Astrocyte of the cerebellum (primary cell): ENCODE results near the gene C1QTNF6.
A peak's percentile ranks its signal among the peaks of the same experiment; 100 is the strongest.

ENCODE experiments used
- DNase-seq: peaks from one replicate; pipeline ENCODE4 v3.0.0-alpha.2; 2011; ENCODE audit warnings: low read depth
- H3K4me3 ChIP-seq: 2 replicates; pipeline ENCODE4 v1.5.1; 2011; ENCODE audit warnings: mild to moderate bottlenecking, low read depth, low read length, moderate library complexity
- in situ Hi-C: cut with HindIII; loops from 2 replicates; pipeline ENCODE4 v1.10.0; 2017; ENCODE audit warnings: low sequenced_read_pairs
- TF ChIP-seq, protein P1 (sequence below): IDR thresholded peaks from 2 replicates; pipeline ENCODE4 v1.5.1; 2012; ENCODE audit warnings: low read length, low read depth, moderate library complexity, mild to moderate bottlenecking; ENCODE audit errors: missing control alignments

The C1QTNF6 gene

DNA sequence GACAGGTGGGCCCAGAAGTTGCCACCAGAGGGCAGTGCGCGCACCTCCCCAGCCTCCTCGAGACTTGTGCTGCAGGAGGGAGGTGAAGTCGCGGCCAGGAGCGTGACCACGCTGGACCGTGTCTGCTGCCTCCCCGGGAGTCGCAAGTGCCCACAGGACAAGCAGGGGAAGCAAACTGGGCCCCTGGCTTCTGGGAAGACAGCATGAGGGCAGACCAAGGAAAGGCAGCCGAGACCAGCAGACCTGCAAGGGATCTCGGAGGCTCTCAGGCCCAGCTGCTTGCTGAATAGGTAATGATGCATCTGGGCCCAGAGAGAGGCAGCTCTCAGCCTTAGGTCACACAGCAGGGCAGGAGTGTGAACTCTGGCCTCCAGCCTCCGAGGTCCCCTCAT lies 21.4 kb downstream of the C1QTNF6 start:
- in situ Hi-C loops: no loop called here
- DNase-seq: peak; percentile 33
- TF ChIP-seq, protein P1, sequence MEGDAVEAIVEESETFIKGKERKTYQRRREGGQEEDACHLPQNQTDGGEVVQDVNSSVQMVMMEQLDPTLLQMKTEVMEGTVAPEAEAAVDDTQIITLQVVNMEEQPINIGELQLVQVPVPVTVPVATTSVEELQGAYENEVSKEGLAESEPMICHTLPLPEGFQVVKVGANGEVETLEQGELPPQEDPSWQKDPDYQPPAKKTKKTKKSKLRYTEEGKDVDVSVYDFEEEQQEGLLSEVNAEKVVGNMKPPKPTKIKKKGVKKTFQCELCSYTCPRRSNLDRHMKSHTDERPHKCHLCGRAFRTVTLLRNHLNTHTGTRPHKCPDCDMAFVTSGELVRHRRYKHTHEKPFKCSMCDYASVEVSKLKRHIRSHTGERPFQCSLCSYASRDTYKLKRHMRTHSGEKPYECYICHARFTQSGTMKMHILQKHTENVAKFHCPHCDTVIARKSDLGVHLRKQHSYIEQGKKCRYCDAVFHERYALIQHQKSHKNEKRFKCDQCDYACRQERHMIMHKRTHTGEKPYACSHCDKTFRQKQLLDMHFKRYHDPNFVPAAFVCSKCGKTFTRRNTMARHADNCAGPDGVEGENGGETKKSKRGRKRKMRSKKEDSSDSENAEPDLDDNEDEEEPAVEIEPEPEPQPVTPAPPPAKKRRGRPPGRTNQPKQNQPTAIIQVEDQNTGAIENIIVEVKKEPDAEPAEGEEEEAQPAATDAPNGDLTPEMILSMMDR: peak; percentile 92
- H3K4me3 ChIP-seq: no peak overlapping the region

DNA sequence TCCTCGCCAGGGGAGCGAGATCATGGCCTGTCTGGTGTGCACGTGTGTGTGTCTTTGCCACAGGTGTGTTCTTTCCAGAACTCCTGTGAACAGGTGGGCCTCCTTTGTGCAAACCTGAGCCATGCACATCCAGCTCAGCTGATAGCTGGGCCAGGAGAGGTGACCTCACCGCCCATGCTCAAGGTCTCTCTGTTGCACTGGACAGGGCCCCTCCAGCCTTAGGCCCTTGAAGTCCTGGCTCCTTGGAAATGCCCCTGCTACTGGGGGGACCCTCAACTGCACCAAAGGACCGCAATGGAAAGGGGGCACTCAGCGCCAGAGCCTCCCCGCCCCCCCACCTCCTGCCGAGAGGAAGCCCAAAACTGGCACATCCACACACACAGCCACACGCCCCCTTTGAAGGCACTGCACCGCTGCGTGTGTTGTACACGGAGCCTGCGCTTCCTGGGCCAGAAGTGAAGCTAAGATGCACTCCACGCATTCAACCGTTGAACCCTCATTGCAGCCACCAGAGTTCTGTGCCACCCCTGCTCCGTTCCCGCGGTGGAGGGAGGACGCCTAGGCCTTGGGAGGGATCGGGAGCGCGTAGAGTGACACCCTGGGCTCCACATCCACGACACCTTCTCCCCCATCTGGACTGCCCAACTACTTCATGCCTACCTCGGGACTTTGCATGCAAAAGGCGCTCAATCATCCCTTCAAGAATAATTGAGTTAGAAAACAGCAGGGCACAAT lies 21.9 kb downstream of the C1QTNF6 start:
- in situ Hi-C loops: no loop called here
- no peak overlapping the region for H3K4me3 ChIP-seq
- TF ChIP-seq, protein P1: no peak
- DNase-seq: no peak

DNA sequence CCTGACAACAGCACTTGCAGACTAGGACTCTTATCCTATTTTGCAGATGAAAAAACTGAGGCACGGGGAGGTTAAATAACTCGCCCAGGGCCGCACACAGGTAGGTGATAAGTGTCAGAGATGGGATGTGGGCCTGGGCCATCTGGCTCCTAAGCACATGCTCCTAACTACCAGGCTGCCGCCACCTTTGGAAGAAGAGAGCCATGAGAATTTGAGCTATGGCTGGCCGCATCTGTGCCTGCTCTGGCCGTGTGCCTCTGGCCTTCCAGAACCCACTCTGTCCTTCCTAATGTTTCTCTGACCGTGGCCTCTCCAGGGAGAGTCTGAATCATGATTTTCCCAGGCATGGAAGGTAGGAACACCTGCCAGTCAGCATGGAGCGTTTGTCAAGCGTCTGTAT lies 23.0 kb downstream of the C1QTNF6 start:
- TF ChIP-seq, protein P1: no peak
- no peak overlapping the region for H3K4me3 ChIP-seq
- DNase-seq: no peak
- in situ Hi-C loops: no loop called here

DNA sequence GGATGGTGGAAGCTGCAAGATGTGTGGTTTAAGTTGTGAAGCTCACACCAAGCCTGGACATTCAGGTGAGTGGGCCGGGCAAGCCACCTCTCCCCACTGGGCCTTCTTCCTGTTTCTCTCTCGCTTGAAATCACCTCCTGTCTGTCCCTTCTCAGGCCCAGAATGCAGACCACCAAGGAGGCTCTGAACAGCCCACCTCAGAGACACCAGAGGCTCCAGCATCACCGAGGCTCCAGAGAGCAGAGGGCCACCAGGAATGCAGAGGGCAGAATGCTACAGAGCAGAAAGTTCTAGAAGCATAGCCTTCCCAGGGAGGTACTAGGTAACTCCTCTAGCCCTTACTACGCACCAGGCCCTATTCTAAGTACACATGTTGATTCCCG lies 23.6 kb downstream of the C1QTNF6 start:
- TF ChIP-seq, protein P1: no peak
- DNase-seq: no peak
- in situ Hi-C loops: no loop called here
- no peak overlapping the region for H3K4me3 ChIP-seq

DNA sequence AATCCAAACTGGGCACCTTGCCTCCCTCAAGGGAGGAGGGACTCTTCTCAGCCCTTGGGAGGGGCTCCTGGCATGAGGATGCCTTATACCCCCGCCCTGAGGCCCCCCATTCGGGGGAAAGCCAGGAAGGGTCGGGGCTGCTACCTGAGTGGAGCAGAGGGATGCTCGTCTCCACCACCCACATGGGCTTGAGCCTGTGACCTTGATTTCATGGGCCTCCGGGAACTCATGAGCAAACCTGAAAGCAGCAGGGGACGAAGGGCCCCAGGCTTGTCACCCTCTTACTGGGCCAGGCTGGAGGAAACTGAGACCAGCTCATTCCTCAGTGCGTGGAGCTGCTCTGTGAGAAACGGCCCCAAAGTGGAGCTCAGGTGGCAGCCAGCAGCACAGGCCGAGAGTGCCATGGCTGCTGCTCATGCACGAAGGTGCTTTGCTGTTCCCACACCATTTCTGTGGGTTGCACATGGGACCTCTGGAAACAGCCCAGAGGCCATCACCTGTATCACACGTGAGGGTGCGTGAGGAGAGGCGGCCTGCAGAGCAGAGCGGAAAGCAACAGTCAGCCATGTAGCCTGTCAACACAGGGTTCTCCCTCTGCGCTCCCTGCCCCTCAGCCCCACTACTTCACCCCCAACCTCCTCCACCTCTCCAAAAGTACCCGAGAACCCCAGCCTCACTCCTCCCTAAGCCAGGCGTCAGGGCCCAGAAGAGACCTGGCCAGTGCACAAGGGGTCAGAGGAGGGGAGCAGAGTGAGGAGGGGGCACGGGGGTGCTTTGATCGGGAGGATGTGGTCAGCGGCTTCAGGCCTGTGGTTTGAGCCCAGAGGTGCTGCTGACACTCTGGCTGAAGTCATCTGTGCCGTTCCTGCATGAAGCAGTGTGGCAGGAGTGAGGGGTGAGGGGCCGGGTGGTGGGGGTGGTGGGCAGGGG lies 24.2 kb downstream of the C1QTNF6 start:
- no peak overlapping the region for H3K4me3 ChIP-seq
- TF ChIP-seq, protein P1: no peak
- no peak for DNase-seq
- in situ Hi-C loops: no loop called here

DNA sequence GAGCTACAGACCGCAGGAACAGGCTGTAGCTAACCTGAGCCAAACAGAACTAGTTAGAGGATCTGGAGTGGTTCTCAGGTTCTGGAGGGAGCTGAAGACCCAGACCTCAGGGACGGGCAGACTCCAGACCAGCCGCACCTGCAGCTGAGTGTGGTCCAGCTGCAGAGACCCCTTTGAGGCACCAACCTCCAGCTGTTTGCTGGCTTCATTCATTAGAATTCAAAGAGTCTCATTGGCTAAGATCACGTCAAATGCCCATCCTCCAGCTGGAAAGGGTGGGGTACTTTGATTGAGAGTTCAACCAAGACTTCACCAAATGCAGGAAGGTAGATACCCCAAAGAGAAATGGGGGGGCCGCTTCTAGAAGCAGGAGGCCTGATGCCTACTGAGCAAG lies 25.0 kb downstream of the C1QTNF6 start:
- in situ Hi-C loops: no loop called here
- DNase-seq: no peak
- no peak overlapping the region for H3K4me3 ChIP-seq
- TF ChIP-seq, protein P1: no peak
